CD4-positive, alpha-beta T cell treated with Interleukin-17A for 4 hours (primary cell): Measurements from ENCODE around the gene NOL7.

Experiments used
- DNase-seq: peaks from one replicate; pipeline ENCODE4 v3.0.0-alpha.2; 2020; ENCODE audit warnings: mixed read lengths

Gene NOL7

DNA sequence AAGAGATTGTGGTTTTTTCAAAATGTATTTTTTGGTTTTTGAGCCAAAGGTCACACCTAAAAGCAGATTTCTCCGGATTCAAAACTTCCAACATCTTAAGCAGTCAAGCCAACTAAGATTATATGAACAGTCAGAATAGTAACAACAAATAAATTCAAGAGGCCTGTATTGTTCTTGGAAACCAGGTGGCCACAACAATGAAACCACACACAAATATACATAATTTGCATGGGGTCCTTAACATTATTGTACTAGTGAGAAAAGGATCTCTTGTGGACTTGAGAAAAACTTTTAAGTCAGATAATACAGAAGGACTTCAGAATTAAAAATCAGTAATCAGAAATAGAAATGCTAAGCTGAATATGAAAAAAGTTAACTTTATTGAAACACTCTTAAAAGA, 40.6 kb downstream of the NOL7 start:
- DNase-seq, result no peak

DNA sequence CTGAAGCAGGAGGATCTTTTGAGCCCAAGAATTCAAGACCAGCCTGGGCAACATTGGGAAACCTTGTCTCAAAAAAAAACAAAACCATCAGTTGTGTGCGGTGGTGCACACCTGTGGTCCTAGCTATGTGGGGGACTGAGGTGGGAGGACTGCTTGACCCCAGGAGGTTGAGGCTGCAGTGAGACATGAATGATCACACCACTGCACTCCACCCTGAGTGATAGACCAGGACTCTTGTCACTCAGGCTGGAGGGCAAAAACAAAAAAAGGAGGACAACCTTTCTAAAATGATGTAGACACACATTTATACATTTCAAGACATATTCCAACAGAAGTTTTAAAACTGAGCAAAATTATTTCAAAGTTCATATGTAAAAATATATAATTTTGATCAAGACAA, 45.1 kb downstream of the NOL7 start:
- no peak for DNase-seq

DNA sequence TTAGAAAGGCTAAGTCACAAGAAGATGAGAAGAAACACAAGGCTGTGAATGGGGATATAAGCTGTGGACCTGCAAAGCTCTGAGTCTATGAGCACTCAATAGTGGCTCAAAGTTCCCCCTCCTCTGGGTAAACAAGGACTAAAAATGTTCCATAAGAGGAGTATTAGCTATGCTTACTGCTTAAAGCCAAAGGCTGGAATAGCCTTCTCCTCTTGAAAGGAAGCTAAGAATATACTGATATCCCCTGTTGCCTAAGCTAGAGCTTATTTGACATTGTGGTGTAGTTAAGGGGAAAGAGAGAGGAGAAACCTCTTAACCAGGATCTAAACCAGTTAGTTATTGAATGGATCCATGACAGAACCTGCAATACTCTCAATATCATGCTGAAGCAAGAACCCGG, 45.8 kb downstream of the NOL7 start:
- no peak for DNase-seq

DNA sequence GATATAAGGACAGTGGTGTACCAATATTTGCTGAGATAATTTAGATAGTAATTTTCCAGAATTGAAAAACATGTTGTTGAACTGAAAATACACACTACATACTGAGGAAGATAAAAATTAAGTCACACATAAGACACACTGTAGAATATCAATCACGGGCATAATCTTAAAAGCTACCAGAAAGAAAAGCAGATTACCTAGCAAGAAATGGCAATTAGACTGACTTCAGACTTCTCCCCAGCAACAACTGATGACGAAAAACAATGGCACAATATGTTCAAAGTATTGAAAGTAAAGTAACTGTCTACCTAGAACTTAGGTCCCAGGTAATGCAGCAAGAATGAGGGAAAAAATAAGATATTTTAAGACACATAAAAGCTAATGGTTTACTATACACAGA, 46.5 kb downstream of the NOL7 start:
- no peak for DNase-seq

DNA sequence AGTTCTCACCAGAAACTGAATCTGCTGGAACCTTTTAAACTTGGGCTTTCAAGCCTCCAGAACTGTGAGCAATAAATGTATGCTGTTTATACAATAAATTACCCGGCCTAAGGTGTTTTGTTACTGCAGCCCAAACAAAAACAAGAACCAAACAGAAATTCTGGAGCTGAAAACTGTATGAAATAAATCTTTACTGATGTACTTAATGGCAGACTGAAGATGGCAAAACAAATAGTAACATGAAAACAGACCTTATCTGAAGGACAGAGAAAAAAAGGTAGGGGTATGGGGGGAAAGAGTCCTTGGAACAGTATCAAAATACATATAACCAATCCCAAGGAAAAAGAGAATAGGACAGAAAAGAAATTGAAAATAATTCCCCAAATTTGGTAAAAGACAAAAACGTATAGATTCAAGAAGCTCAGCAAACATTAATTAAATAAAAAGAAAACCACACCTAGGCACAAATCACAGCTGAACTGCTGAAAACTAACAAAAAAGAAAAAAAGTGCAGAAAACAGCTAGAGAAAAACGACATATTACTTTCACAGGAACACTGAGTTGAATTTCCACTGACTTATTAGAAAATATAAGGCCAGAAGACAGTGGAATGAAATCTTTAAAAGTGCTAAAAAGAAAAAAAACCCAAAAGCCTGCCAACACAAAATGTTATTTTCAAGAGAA, 47.7 kb downstream of the NOL7 start:
- DNase-seq, result no peak

DNA sequence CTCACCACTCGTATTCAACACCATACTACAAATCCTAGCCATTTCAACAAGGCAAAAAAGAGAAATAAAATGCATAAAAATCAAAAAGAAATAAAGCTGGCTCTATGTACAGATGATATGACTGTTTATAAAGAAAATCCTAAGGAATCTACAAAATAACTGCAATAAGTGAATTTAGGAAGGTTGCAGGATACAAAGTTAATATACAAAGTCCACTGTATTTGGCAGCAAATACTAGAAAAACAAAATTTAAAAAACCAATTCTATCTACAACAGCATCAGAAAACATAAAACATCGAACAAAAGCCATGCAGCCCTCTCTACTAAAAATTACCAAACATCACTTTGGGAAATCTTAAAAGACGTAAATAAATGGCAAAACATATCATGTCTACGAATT, 48.9 kb downstream of the NOL7 start:
- DNase-seq, result no peak

DNA sequence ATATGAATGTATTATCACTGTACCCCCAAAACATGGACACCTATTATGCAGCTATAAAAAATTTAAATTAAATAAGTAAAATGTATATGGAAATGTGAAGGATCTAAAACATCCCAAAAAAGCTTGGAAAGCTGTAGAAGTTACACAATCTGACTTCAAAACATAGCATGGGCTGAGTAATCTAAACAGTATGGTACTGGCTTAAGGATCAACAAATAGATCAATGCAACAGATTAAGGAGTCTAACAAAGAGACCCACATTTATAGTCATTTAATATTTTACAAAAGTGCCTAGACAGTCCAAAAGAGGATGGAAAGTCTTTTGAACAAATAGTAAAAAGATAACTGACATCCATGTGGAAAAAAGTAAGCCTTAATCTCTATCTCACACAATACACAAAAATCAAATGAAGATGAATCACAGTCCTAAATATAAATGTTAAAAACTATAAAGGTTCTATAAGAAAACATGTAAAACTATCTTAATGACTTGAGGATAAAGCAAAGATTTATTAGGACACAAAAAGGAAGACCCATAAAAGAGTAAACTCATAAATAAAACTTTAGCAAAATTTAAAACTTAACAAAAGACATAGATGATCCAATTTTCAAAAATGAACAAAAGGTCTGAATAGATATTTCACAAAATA, 49.7 kb downstream of the NOL7 start:
- DNase-seq, result no peak

DNA sequence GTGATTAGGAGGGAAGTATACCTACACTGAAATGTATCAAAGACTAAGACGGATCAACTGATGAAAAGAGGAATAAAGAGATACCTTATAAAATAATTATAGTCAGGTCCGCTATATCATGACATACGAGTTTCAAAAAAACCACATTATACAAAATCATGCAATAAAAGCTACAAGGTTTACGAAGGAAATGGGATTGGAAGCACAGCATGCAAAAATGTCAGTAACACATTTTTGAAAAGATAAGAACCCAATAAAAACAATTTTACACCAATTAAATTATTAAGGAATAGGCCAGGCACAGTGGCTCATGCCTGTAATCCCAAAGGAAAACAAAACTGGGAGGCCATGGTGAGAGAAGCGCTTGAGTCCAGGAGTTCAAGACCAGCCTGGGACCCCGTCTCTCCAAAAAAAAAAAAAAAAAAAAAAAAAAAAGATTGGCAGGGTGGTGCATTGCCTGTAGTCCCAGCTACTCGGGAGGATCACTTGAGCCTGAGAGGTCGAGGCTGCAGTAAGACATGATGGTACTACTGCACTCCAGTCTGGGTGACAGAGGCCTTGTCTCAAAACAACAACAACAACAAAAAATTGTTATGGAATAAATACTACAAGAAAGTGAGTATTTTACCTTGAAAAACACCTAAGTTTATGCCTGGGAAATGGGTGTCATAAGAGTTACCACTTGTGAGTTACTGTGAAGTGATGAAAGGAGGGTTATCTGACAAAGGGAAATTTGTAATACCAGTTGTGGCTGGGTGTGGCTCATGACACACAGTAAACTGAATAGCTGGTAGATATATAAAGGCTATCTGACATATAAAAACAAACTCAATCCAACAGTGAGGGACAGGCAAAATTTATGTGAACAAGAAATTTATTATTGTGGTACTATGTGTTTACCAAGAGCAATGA, 51.3 kb downstream of the NOL7 start:
- peak; percentile 11 for DNase-seq

DNA sequence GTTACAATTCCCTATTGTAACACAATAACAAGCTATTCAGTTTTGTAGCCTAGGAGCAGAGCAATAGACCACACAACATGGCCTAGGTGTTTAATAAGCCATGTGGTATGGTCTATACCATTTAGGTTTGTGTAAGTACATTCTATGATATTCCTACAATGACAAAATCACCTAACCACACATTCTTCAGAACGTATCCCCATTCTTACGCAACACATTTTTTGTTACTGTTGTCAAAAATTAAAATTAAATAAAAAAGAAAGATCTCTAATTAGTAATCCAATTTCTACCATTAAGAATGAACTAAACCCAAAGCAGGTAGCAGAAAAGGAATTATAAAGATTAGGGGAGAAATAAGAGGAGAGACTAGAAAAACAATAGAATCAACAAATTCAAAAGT, 52.5 kb downstream of the NOL7 start:
- DNase-seq, result no peak

DNA sequence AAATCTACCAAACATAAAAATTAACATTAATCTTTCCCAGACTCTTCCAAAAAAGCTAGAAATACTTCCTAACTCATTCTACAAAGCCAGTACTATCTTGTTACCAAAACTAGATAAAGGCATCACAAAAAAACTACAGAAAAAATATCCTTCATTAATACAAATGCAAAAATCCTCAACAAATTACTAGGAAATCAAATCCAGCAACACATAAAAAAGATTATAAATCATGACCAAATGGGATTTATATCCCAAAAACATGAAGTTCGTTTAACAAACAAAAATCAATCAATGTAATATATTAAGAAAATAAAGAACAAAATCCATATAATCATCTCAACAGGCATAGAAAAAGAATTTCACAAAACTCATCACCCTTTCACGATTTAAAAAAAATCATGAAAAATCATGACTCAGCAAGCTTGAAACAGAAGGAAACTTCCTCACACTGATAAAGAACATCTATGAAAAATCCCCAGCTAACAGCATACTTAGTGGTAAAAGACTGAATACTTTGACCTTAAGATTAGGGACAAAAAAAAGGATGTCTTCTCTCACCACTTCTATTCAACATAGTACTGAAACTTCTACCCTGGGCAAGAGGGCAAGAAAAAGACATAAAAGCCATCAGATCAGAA, 53.3 kb downstream of the NOL7 start:
- DNase-seq, result no peak

DNA sequence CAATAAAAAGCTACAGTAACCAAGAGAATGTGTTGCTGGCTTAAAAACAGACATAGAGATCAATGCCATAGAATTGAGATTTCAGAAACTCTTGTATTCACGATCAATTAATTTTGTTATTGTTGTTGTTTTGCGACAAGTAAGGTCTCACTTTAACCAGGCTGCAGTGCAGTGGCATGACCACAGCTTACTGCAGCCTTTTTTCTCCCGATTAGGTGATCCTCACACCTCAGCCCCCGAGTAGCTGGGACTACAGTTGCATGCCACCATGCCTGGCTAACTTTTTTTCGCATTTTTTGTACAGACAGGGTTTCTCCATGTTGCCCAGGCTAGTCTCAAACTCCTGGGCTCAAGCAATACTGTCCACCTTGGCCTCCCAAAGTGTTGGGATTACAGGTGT, 54.3 kb downstream of the NOL7 start:
- no peak for DNase-seq
